ENCODE data around the gene TRPM2. TPM values are rescaled to one million over a fixed set of nuclear protein-coding genes. Genes with fewer than 3 reads are reported as not detected.

The TRPM2 gene
- total and polyA plus RNA-seq, 10 of the 15 experiments (the other 5 are each of a cell fraction or from before 2014, with no cell fraction given): 0.03 to 9.1 (median 2.6) TPM

DNA sequence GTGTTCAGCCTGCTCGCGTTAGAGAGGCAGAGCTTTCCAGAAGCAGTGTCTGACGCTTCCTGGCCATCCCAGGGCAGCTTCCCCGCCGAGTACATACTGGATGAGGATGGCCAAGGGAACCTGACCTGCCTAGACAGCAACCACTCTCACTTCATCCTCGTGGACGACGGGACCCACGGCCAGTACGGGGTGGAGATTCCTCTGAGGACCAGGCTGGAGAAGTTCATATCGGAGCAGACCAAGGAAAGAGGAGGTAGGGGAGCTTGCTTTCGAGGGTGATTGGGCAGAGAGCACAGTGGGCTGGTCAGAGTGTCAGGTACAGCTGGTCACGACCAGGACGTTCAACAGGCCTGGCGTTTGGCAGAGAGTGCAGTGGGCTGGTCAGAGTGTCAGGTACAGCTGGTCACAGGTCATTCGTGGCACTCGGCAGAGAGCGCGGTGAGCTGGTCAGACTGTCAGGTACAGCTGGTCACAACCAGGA is 22.4 kb downstream of the TRPM2 start (continued):
- TF ChIP-seq, protein P1, sequence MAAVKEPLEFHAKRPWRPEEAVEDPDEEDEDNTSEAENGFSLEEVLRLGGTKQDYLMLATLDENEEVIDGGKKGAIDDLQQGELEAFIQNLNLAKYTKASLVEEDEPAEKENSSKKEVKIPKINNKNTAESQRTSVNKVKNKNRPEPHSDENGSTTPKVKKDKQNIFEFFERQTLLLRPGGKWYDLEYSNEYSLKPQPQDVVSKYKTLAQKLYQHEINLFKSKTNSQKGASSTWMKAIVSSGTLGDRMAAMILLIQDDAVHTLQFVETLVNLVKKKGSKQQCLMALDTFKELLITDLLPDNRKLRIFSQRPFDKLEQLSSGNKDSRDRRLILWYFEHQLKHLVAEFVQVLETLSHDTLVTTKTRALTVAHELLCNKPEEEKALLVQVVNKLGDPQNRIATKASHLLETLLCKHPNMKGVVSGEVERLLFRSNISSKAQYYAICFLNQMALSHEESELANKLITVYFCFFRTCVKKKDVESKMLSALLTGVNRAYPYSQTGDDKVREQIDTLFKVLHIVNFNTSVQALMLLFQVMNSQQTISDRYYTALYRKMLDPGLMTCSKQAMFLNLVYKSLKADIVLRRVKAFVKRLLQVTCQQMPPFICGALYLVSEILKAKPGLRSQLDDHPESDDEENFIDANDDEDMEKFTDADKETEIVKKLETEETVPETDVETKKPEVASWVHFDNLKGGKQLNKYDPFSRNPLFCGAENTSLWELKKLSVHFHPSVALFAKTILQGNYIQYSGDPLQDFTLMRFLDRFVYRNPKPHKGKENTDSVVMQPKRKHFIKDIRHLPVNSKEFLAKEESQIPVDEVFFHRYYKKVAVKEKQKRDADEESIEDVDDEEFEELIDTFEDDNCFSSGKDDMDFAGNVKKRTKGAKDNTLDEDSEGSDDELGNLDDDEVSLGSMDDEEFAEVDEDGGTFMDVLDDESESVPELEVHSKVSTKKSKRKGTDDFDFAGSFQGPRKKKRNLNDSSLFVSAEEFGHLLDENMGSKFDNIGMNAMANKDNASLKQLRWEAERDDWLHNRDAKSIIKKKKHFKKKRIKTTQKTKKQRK (IDR thresholded peaks at IDR 0.05; ENCODE audit: low read depth, low read length): no peak
- no peak for TF ChIP-seq ATF3 (IDR thresholded peaks at IDR 0.05; ENCODE audit: borderline replicate concordance, extremely low read depth, low read depth, low read length)
- TF ChIP-seq NRF1 (conservative IDR thresholded peaks at IDR 0.05; ENCODE audit: low read depth, low read length): no peak
- no peak for TF ChIP-seq GABPA (IDR thresholded peaks at IDR 0.05; ENCODE audit: low read depth)
- no peak for TF ChIP-seq ZNF217 (IDR thresholded peaks at IDR 0.05)
- TF ChIP-seq BCLAF1 (IDR thresholded peaks at IDR 0.05): no peak
- TF ChIP-seq RBBP5 (conservative IDR thresholded peaks at IDR 0.05): no peak
- TF ChIP-seq NFYA (IDR thresholded peaks at IDR 0.05; ENCODE audit: borderline replicate concordance, low read depth, low read length): no peak
- TF ChIP-seq, protein P2, sequence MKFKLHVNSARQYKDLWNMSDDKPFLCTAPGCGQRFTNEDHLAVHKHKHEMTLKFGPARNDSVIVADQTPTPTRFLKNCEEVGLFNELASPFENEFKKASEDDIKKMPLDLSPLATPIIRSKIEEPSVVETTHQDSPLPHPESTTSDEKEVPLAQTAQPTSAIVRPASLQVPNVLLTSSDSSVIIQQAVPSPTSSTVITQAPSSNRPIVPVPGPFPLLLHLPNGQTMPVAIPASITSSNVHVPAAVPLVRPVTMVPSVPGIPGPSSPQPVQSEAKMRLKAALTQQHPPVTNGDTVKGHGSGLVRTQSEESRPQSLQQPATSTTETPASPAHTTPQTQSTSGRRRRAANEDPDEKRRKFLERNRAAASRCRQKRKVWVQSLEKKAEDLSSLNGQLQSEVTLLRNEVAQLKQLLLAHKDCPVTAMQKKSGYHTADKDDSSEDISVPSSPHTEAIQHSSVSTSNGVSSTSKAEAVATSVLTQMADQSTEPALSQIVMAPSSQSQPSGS (IDR thresholded peaks at IDR 0.05; ENCODE audit: low read length): no peak
- no peak for TF ChIP-seq NBN (IDR thresholded peaks at IDR 0.05)
